ENCODE results near the gene CRACR2A. TPM values are rescaled to one million over a fixed set of nuclear protein-coding genes. Genes with fewer than 3 reads are reported as not detected.

CRACR2A gene
- total and polyA plus RNA-seq, 2 of the 13 experiments (the other 11 are each of a cell fraction or from before 2014, with no cell fraction given) = 0.09 to 0.20 TPM

- CTCF ChIA-PET (ENCODE audit: low intra/inter-chr PET ratio, low total read pairs) = no interaction called here
These were observed 105.4 kb downstream of the CRACR2A start for GRCh38 chr12:3647504-3647903.

GRCh38 chr12:3646561-3647241 lies 106.2 kb downstream of the CRACR2A start:
- ChIA-PET CTCF (ENCODE audit: low intra/inter-chr PET ratio, low total read pairs) (no interaction called here), POLR2A (no interaction called here)
- H3K27ac ChIP-seq (ENCODE audit: extremely low read length, insufficient read depth, low read length) = no peak overlapping the region
- no peak overlapping the region for H3K4me3 ChIP-seq (replicated peaks in 1 of 3; ENCODE audit: insufficient read depth in 1 of 3, low read depth in 2 of 3, low read length in 3 of 3)
- no peaks in the 10 kb centered on the region for H3K9me3 ChIP-seq (ENCODE audit: low read length)
- H2AFZ ChIP-seq (ENCODE audit: low read length) = no peak overlapping the region
- BruUV-seq (replicated peaks) = no TSS peak
- H3K4me2 ChIP-seq (ENCODE audit: low read depth, low read length) = no peak overlapping the region
- H3K79me2 ChIP-seq (ENCODE audit: insufficient read depth, low read length) = no peaks in the 10 kb centered on the region
- H3K27me3 ChIP-seq (ENCODE audit: control insufficient read depth in 1 of 2, insufficient read depth in 2 of 2, low read length in 2 of 2) = peaks cover 0 to 5% of the 10 kb centered on the region in 2 experiments; a peak in 3 of 5 replicates
- no peaks in the 10 kb centered on the region for H3K4me1 ChIP-seq (ENCODE audit: insufficient read depth, low read length)
- ATAC-seq (no peak), FAIRE-seq (no peak), DNase-seq (ENCODE audit: low spot score) (no peak)
- in situ Hi-C loops (cut with HindIII; ENCODE audit: extremely low pct_ligation_motif_present, low pct_unique_long_range_greater_than_20kb) (loop anchor here (10.0 kb wide), 1 partner anchor 332 kb away; no protein-coding TSS in a partner anchor), intact Hi-C loops (cut with micrococcal nuclease; ENCODE audit: unreplicated experiment) (no loop called here)
- H4K20me1 ChIP-seq (ENCODE audit: insufficient read depth, low read length) = no peaks in the 10 kb centered on the region
- H3K36me3 ChIP-seq (replicated peaks in 1 of 2; ENCODE audit: control insufficient read depth in 1 of 2, insufficient read depth in 2 of 2, low read length in 2 of 2) = no peaks in the 10 kb centered on the region
- WGBS (ENCODE audit: low lambda C conversion rate) = 24% methylated on average over 7 of the region's 12 CpGs
- H3K9ac ChIP-seq (ENCODE audit: insufficient read depth, low read depth, low read length) = no peak overlapping the region
- TF ChIP-seq NCOA5 (CRISPR knock-in tag; IDR thresholded peaks at IDR 0.05) (no peak), BATF2 (CRISPR knock-in tag; IDR thresholded peaks at IDR 0.05) (no peak), NFATC3 (CRISPR knock-in tag; IDR thresholded peaks at IDR 0.05) (no peak), DNMT1 (CRISPR knock-in tag; IDR thresholded peaks at IDR 0.05) (no peak), CEBPB (IDR thresholded peaks at IDR 0.05; ENCODE audit: borderline replicate concordance, low read depth, low read length) (no peak), ZNF367 (CRISPR knock-in tag; IDR thresholded peaks at IDR 0.05; ENCODE audit: borderline replicate concordance) (no peak), FOXP4 (CRISPR knock-in tag; IDR thresholded peaks at IDR 0.05) (no peak), JUNB (CRISPR knock-in tag; IDR thresholded peaks at IDR 0.05; ENCODE audit: borderline replicate concordance) (no peak), PCBP1 (IDR thresholded peaks at IDR 0.05; ENCODE audit: borderline replicate concordance, low read depth, low read length) (no peak)

More at GRCh38 chr12:3647504-3647903, 105.4 kb downstream of the CRACR2A start:
- H3K4me2 ChIP-seq (ENCODE audit: low read depth, low read length) = no peak overlapping the region
- no peaks in the 10 kb centered on the region for H3K79me2 ChIP-seq (ENCODE audit: insufficient read depth, low read length)
- no peak overlapping the region for H3K4me3 ChIP-seq (replicated peaks in 1 of 3; ENCODE audit: insufficient read depth in 1 of 3, low read depth in 2 of 3, low read length in 3 of 3)
- ATAC-seq (no peak), DNase-seq (ENCODE audit: low spot score) (no peak), FAIRE-seq (no peak)
- POLR2A ChIA-PET = no interaction called here
- BruUV-seq (replicated peaks) = no TSS peak
- no peak overlapping the region for H2AFZ ChIP-seq (ENCODE audit: low read length)
- no peak overlapping the region for H3K9ac ChIP-seq (ENCODE audit: insufficient read depth, low read depth, low read length)
- no peaks in the 10 kb centered on the region for H3K9me3 ChIP-seq (ENCODE audit: low read length)
- H3K27ac ChIP-seq (ENCODE audit: extremely low read length, insufficient read depth, low read length) = no peak overlapping the region
- no peaks in the 10 kb centered on the region for H3K36me3 ChIP-seq (replicated peaks in 1 of 2; ENCODE audit: control insufficient read depth in 1 of 2, insufficient read depth in 2 of 2, low read length in 2 of 2)
- H3K4me1 ChIP-seq (ENCODE audit: insufficient read depth, low read length) = no peaks in the 10 kb centered on the region
- H4K20me1 ChIP-seq (ENCODE audit: insufficient read depth, low read length) = no peaks in the 10 kb centered on the region
- TF ChIP-seq ZNF34 (CRISPR knock-in tag; IDR thresholded peaks at IDR 0.05; ENCODE audit: borderline replicate concordance) = no peak
- TF ChIP-seq TCF7 (IDR thresholded peaks at IDR 0.05; ENCODE audit: low read depth) = no peak
- TF ChIP-seq GATAD2A (CRISPR knock-in tag; IDR thresholded peaks at IDR 0.05) = no peak
- no peak for TF ChIP-seq ZNF547 (CRISPR knock-in tag; IDR thresholded peaks at IDR 0.05)
- no peak for TF ChIP-seq ZNF614 (CRISPR knock-in tag; IDR thresholded peaks at IDR 0.05; ENCODE audit: borderline replicate concordance)
- no peak for TF ChIP-seq ZNF3 (CRISPR knock-in tag; IDR thresholded peaks at IDR 0.05)
- TF ChIP-seq TSC22D2 (CRISPR knock-in tag; IDR thresholded peaks at IDR 0.05; ENCODE audit: borderline replicate concordance) = no peak
- no peak for TF ChIP-seq MYPOP (CRISPR knock-in tag; IDR thresholded peaks at IDR 0.05)
- H3K27me3 ChIP-seq (ENCODE audit: control insufficient read depth in 1 of 2, insufficient read depth in 2 of 2, low read length in 2 of 2) = peaks cover 0 to 4% of the 10 kb centered on the region in 2 experiments; a peak in 3 of 5 replicates
- 13% methylated on average over 5 of the region's 5 CpGs for WGBS (ENCODE audit: low lambda C conversion rate)
- in situ Hi-C loops (cut with HindIII; ENCODE audit: extremely low pct_ligation_motif_present, low pct_unique_long_range_greater_than_20kb) (loop anchor here (10.0 kb wide), 1 partner anchor 333 kb away; no protein-coding TSS in a partner anchor), intact Hi-C loops (cut with micrococcal nuclease; ENCODE audit: unreplicated experiment) (no loop called here)

Measured in HepG2 (cell line).